GM19328 (cell line): ENCODE results near the gene SHISAL2B.
"Not testable (repeated sequence)": the region's sequence is repeated elsewhere in the genome, so short reads cannot be mapped to it uniquely, and the experiment has no call there.

Experiments used
- ATAC-seq: cut with Tn5 transposase; IDR thresholded peaks from one replicate; pipeline ENCODE4 v1.9.1; 2021; ENCODE audit warnings: mild to moderate bottlenecking, moderate library complexity; ENCODE audit not compliant: unreplicated experiment

Gene SHISAL2B

DNA sequence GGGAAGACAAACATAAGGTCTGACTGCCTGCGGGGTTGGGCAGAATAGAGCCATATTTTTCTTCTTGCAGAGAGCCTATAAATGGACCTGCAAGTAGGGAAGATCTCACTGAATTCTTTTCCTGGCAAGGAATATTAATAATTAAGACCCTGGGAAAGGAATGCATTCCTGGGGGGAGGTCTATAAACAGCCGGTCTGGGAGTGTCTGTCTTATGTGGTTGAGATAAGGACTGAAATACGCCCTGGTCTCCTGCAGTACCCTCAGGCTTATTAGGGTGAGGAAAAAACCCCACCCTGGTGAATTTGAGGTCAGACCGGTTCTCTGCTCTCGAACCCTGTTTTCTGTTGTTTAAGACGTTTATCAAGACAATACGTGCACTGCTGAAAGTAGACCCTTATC, 6.1 kb downstream of the SHISAL2B start:
- not testable (repeated sequence) for ATAC-seq

DNA sequence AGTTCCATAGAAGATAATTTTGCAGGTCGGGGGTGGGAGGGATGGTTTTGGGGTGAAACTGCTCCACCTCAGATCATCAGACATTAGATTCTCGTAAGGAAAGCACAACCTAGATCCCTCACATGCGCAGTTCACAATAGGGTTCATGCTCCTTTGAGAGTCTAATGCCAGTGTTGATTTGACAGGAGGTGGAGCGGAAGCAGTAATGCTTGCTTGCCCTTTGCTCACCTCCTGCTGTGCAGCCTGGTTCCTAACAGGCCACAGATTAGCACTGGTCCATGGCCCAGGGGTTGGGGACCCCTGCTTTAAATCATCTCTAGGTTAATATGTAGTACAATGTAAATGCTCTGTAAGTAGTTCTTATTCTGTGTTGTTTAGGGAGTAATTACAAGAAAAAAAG, 10.5 kb downstream of the SHISAL2B start:
- ATAC-seq: no peak

DNA sequence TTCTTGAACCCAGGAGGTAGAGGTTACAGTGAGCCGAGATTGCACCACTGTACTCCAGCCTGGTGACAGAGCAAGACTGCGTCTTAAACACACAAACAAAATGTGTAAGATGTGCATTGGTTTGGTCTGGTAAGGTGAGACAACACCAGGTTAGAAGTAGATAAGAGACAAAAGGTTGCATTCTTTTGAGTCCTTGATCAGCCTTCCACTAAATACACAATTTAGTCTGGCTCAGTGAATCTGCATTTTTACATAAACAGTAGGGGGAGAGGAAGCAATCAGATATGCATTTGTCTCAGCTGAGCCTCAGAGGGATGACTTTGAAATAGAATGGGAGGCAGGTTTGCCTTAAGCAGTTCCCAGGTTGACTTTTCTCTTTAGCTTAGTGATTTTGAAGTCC, 15.8 kb downstream of the SHISAL2B start:
- not testable (repeated sequence) for ATAC-seq

DNA sequence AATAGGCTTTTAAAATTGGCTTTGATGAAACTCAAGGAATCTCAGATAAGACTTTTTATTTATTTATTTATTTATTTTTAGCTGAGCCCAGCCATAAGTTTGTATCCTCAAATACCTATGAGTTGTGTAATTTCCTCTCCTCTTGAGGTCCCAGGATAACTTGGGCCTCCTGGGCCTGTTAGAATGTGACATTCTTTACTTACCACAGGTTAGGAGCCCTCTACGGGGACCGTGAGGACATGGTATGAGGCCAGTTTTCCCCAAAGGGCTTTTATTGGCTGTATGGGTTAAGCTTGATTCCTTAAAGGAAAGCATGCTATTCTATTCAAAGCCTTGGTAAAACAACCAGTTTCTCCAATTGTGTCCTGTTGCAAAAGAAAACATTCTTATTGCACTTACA, 16.9 kb downstream of the SHISAL2B start:
- no peak for ATAC-seq

DNA sequence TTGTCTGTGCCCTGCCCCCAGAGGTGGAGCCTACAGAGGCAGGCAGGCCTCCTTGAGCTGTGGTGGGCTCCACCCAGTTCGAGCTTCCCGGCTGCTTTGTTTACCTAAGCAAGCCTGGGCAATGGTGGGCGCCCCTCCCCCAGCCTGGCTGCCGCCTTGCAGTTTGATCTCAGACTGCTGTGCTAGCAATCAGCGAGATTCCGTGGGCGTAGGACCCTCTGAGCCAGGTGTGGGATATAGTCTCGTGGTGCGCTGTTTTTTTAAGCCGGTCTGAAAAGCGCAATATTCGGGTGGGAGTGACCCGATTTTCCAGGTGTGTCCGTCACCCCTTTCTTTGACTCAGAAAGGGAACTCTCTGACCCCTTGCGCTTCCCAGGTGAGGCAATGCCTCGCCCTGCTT, 24.2 kb downstream of the SHISAL2B start:
- ATAC-seq: not testable (repeated sequence)

DNA sequence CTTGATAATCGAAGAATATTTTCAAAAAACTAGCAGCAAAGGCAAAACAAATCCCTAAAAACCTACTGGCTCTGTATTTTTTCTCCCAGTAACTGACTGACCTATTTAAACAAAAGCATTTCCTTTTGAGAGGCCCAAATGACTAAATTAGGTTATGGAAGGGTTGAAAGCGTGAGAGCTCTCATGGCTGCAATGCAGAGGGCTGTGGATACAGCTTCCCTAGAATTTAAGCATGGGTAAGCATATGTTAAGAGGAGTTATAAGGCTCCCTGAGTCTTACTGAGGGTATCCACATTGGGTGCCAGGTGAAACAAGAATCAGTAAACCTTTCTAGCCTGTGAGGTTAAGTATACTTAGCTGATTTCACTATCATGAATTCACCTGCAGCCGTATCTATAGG, 32.3 kb downstream of the SHISAL2B start:
- no peak for ATAC-seq

DNA sequence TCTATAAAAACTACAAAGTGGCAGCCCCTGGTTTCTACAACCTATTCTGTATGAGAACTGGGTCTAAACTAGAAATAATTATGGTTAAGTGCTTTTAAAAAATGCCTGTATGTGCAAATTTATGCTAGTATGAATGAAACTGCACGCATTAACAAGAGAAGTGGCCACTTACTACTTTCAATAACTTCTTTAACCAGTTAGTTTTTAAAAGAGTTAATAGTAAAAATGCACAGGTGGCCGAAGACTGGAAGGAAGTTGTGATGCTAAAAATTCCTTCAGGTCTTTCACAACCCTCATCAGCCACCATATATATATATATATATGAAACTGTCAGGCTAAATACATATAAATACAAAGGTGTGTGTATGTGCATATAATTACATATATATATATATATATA, 36.8 kb downstream of the SHISAL2B start:
- no peak for ATAC-seq

DNA sequence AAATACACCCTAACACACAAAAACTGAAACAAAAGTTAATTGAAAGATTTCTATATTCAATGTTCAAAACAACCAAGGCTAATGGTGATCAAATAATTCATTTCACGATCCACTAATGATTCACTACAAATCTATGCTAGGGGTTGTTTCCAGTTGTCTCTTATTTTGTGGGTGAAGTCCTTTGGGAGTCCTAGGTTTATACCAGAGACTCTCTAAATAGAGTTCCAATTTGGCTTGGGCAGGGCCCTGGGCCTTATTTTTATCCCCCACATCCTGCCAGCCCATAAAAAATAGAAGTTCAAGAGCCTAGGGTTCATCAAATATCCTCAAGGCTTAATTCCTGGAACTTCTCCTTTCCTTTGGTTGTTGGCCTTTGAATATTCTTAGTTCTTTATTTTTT, 52.1 kb downstream of the SHISAL2B start:
- no peak for ATAC-seq

DNA sequence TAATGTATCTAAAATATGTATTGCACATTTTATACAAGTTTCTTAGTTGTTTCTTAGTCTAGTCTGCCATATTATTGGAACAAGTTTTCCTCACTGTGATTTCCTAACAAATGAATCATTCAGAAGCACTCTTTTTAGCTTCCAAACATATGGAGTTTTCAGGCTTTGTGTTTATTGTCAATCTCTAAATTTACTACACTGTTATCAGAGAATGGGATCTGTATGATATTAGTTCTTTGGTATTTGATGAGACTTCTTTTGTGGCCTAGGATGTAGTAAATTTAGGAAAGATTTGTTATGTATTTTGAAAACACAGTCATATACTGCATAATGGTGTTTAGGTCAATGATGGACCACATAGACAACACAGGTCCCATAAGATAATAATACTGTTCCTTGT, 52.5 kb downstream of the SHISAL2B start:
- no peak for ATAC-seq

DNA sequence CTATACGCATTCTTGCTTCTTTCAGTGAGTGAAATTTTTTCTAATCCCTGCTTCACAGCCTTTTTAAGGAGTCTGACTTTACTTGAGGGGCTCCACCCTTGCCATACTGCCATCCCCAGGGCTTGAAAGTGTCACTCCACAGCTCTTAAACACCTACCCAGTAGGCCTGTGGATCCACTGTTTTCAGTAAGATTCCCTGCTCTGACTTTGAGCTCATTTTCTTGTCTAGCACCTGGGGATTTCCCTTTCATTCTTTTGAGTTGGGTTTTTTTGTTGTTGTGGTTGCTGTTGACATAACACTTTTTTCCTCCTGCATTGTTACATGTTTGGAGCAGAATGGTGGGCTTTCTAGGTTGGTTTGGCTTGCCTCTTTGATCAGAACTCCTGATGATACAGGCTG, 54.6 kb downstream of the SHISAL2B start:
- no peak for ATAC-seq

DNA sequence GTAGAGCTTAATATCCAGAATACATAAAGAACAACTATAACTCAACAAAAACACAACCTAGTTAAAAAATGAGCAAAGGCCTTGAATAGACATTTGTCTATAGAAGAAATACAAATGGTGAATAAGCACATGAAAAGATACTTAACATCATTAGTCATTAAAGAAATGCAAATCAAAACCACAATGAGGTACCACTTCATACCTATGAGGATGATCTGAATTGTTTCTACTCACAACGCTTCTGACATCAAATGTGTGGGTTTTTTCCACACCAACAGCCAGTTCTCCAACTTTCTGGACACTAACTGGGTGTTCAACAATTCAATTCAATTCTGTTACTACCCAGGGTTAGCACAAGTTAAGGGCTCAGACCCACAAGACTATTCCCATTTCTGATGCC, 56.1 kb downstream of the SHISAL2B start:
- ATAC-seq: no peak

DNA sequence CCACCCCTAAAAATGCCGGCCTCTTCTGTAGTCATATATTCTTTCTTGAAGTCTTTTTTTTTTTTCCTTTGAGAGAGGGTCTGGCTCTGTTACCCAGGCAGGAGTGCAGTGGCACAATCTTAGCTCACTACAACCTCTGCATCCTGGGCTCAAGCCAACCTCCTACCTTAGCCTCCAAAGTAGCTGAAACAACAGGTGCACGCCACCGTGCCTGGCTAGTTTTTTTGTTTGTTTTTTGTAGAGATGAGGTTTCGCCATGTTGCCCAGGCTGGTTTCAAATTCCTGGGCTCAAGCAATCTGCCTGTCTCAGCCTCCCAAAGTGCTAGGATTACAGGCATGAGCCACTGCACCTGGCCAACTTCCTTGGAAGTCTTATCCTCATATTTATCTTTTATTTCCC, 59.1 kb downstream of the SHISAL2B start:
- no peak for ATAC-seq

DNA sequence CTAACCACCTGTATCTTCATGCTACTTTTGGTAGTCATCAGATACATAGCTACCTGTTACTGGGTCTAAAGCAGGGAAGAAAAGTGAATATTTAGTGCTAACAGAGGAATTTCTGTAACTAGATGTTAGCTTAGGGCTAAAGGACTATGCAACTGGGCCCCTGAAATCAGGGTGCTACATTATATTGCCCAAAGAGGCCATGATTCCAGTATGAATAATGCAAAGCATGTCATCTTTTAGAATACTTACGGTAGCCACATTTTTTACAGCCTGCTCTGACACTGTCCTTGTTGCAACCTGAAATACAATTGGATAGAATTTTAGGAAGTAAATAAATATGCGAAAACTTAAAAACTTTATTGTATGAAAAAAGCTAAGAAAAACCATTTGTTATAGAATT, 63.8 kb downstream of the SHISAL2B start:
- no peak for ATAC-seq

DNA sequence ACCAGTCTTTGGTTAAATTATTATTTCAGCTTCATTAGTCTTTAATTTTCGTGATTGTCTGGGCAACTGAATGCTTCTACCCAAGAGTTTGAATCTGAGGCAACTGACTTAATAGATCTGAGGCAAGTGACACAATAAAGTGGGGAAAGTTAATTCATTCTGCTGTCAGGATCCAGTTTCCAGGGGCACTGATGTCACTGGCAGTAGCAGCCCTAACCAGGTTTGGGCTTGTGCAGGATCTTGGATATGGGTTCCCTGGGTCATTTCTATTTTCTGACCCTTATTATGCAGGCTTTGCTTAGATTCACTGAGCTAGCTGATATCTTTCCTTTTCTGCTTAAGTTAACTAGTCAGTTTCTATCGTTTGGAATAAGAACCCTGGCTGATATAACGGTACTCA, 68.6 kb downstream of the SHISAL2B start:
- ATAC-seq: no peak

DNA sequence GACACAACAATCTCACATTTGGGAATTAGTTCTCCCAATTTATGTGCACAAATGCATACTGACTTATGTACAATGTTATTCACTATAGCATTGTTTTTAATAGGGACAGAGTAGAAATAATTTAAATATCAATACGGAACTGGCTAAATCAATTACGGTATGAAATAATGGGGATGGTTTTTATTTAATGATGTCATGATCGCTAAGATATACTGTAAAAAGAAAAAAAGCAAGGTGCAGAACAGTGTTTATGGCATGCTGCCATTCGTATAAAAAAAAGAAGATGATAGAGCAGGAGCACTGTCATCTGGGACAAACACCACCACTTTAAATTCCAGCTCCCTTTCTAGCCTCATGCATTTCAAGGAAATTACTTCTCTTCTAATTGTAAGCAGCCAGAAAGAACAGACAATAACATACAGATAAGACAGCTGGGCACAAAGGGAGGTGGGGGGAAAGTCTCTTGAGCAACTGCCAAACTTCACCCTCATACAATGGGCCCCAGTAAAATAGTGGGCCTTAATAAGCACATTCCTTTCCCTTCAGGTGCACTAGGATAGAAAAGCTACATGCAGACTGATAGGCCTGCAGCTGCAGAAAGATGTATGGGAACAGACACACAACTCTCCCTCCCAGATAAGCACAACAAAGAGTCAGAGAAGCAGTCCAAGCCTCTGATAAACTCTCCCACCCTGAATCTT, 69.8 kb downstream of the SHISAL2B start:
- no peak for ATAC-seq

DNA sequence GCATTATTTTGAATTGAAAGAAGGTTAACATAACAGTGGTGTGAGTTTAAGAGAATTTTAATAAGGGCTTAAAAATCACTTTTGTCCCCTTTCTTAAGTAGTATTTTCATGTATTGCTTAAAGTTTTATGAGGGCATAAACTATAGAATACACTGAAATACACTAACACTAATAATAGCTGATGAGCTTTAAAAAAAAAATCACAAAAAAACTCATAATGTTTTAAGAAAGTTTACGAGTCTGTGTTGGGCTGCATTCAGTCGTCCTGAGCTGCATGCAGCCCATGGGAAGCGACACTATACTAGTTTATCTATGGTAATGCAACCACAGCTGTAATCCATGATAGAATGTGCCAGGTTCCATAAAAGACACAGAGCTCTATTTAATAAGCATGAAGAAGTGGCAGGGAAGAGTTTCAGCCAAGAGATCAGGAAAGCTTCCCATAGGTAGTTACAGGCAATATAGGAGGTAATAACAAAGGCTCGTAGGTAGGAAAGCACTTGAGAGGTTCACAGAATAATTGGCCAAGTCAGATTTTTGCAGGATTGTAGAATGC, 73.7 kb downstream of the SHISAL2B start:
- ATAC-seq: no peak

DNA sequence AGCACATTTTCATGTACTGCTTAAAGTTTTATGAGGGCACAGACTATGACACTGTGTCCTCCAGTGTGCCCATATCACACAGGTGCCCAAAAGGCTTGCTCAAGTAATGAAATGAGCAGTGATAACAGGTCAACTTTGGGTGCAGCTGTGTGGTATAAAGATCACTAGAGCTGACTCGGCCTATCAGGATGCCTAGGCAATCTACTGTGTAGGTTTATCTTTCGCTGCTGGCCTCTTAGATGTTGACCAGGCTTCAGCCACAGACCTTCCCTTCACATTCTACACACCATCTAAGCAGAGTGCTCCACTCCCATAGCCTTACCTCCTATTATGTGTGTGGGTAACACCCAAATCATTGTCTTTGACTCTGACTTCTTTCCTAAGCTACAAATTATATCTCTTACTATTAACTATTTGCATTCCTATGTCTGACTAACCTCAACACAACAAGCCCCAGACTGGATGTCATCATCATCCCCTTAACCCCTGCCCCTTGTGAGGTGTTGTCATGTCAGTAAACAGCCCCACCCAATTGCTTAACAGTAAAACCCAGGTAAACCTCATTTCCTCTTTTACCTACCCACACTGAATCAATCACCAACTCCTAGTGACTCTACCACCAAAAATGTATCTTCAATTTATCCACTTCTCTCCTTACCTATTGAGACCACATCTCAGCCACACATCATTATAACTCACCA, 75.7 kb downstream of the SHISAL2B start:
- ATAC-seq: no peak

DNA sequence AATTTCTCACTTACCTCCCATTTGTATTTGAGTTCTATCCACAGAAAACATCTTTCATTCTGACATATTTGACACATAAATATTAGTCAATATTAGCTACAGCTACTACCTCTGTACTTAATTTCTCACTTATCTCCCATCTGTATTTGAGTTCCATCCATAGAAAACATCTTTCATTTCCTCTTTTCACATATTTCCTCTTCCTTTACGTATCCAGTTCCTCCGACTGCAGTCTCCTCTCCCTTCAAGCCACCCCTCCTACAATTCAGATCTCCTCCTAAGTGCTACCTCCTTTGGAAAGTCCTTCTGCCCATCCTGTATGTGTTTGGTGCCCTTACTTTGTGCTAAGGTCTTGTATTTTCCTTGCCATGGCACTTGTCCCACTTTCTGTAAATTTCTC, 76.6 kb downstream of the SHISAL2B start:
- no peak for ATAC-seq
